HepG2 (cell line): Measurements from ENCODE around the gene AASS. TPM values are rescaled to one million over a fixed set of nuclear protein-coding genes. Genes with fewer than 3 reads are reported as not detected.

Experiments
- ATAC-seq: fragments of 200-7000 bp; cut with Tn5 transposase; 3 replicates; pipeline ENCODE4 v1.9.1; 2020; ENCODE audit warnings: mild to moderate bottlenecking, moderate library complexity
- BruUV-seq: library from RNA; stranded (reverse); fragments of 400-500 nt; replicated peaks from 2 replicates; lab custom pipeline; 2021; lab: Mats Ljungman, UMichigan
- CTCF ChIA-PET: fragments of 300-600 bp; formaldehyde crosslinking; extraction: SDS; loops from one replicate; lab custom pipeline; 2021; ENCODE audit warnings: low total read pairs, inconsistent platforms, low intra/inter-chr PET ratio; lab: Yijun Ruan, JAX
- POLR2A ChIA-PET: fragments of 350-600 bp; sonication (Branson Sonifier 250); formaldehyde crosslinking; loops from one replicate; lab custom pipeline; 2020; ENCODE audit warnings: antibody characterized with exemption, inconsistent platforms; lab: Yijun Ruan, JAX
- DNase-seq: peaks from one replicate; pipeline ENCODE4 v3.0.0-alpha.2; 2015; ENCODE audit warnings: low spot score
- FAIRE-seq: peaks from 3 replicates; lab custom pipeline; 2011; peaks lifted over from hg19 to GRCh38; lab: Jason Lieb, UNC
- H2AFZ ChIP-seq: one replicate; pipeline ENCODE4 v1.6.1; 2011; ENCODE audit warnings: low read length, inconsistent platforms
- H3K27ac ChIP-seq: fragments of 300-600 bp; 3 replicates; pipeline ENCODE4 v1.8.0; 2011; ENCODE audit warnings: mixed run types, mild to moderate bottlenecking, mixed read lengths, low read length, inconsistent platforms; ENCODE audit not compliant: insufficient read depth; ENCODE audit errors: extremely low read length
- H3K27me3 ChIP-seq, 2 experiments: fragments of 200-600 bp in 1 of 2; 2 replicates in 1 of 2; 3 replicates in 1 of 2; pipeline versions ENCODE4 v1.6.0 to v1.8.0; 2011; ENCODE audit warnings: low read length in 2 of 2, mild to moderate bottlenecking in 2 of 2, moderate library complexity in 2 of 2, inconsistent platforms in 1 of 2; ENCODE audit not compliant: insufficient read depth in 2 of 2, control insufficient read depth in 1 of 2
- H3K36me3 ChIP-seq, 2 experiments: fragments of 200-600 bp in 1 of 2; replicated peaks in 1 of 2; 2 replicates in 1 of 2; 3 replicates in 1 of 2; pipeline versions ENCODE4 v1.5.1 to v1.8.0; 2011; ENCODE audit warnings: low read length in 2 of 2, inconsistent platforms in 1 of 2; ENCODE audit not compliant: insufficient read depth in 2 of 2, control insufficient read depth in 1 of 2
- H3K4me1 ChIP-seq: 2 replicates; pipeline ENCODE4 v1.5.1; 2012; ENCODE audit warnings: low read length, inconsistent platforms; ENCODE audit not compliant: insufficient read depth
- H3K4me2 ChIP-seq: 2 replicates; pipeline ENCODE4 v1.6.0; 2011; ENCODE audit warnings: low read depth, low read length, inconsistent platforms
- H3K4me3 ChIP-seq, 3 experiments: fragments of 200-600 bp in 1 of 3; sonication (generic), shearing (Covaris generic) in 1 of 3; replicated peaks in 1 of 3; 2 replicates each; pipeline ENCODE4 v1.5.1; 2011 to 2016; ENCODE audit warnings: low read length in 3 of 3, inconsistent platforms in 2 of 3, low read depth in 2 of 3, mild to moderate bottlenecking in 2 of 3, control low read depth in 1 of 3, mixed read lengths in 1 of 3; ENCODE audit not compliant: insufficient read depth in 1 of 3
- H3K79me2 ChIP-seq: one replicate; pipeline ENCODE4 v1.6.1; 2011; ENCODE audit warnings: low read length, inconsistent platforms; ENCODE audit not compliant: insufficient read depth
- H3K9ac ChIP-seq: 2 replicates; pipeline ENCODE4 v1.6.0; 2011; ENCODE audit warnings: mild to moderate bottlenecking, low read depth, low read length, inconsistent platforms; ENCODE audit not compliant: insufficient read depth
- H3K9me3 ChIP-seq: 2 replicates; pipeline ENCODE4 v1.5.1; 2012; ENCODE audit warnings: mild to moderate bottlenecking, low read length
- H4K20me1 ChIP-seq: 2 replicates; pipeline ENCODE4 v1.6.0; 2011; ENCODE audit warnings: inconsistent platforms, mild to moderate bottlenecking, low read length, moderate library complexity; ENCODE audit not compliant: insufficient read depth
- CENPBD1 ChIP-seq: sonication (generic); formaldehyde crosslinking; IDR thresholded peaks from 2 replicates; pipeline ENCODE4 v1.8.0; 2022; ENCODE audit warnings: missing genetic modification reagents, low read depth, mild to moderate bottlenecking, borderline replicate concordance
- DPF2 ChIP-seq: sonication (generic); formaldehyde crosslinking; IDR thresholded peaks from 2 replicates; pipeline ENCODE4 v1.4.0; 2020; ENCODE audit warnings: mild to moderate bottlenecking, low read depth, missing genetic modification reagents, borderline replicate concordance
- DZIP1 ChIP-seq: sonication (generic); formaldehyde crosslinking; IDR thresholded peaks from 2 replicates; pipeline ENCODE4 v1.5.0; 2020; ENCODE audit warnings: mild to moderate bottlenecking, missing genetic modification reagents
- HNRNPLL ChIP-seq: fragments of 200-400 bp; formaldehyde crosslinking; IDR thresholded peaks from 2 replicates; pipeline ENCODE4 v1.6.1; 2017; ENCODE audit warnings: mild to moderate bottlenecking, low read depth, low read length; ENCODE audit not compliant: poor library complexity, severe bottlenecking
- IRX3 ChIP-seq: sonication (generic); formaldehyde crosslinking; IDR thresholded peaks from 2 replicates; pipeline ENCODE4 v1.8.1; 2023; ENCODE audit warnings: mild to moderate bottlenecking, low read depth, missing genetic modification reagents, borderline replicate concordance
- MAFG ChIP-seq: sonication (generic); formaldehyde crosslinking; IDR thresholded peaks from 2 replicates; pipeline ENCODE4 v1.5.1; 2020; ENCODE audit warnings: mild to moderate bottlenecking, missing genetic modification reagents
- TBX3 ChIP-seq: fragments of 450-650 bp; IDR thresholded peaks from 2 replicates; pipeline ENCODE4 v1.6.1; 2017; ENCODE audit warnings: antibody characterized with exemption, mild to moderate bottlenecking, inconsistent platforms, borderline replicate concordance
- ZNF556 ChIP-seq: sonication (generic); formaldehyde crosslinking; IDR thresholded peaks from 2 replicates; pipeline ENCODE4 v1.4.0; 2020; ENCODE audit warnings: mild to moderate bottlenecking, missing genetic modification reagents, borderline replicate concordance
- ZNF572 ChIP-seq: sonication (generic); formaldehyde crosslinking; IDR thresholded peaks from 2 replicates; pipeline ENCODE4 v1.5.1; 2020; ENCODE audit warnings: mild to moderate bottlenecking, missing genetic modification reagents
- ZNF704 ChIP-seq: sonication (generic); formaldehyde crosslinking; IDR thresholded peaks from 2 replicates; pipeline ENCODE4 v1.8.1; 2023; ENCODE audit warnings: mild to moderate bottlenecking, inconsistent platforms, moderate library complexity, missing genetic modification reagents, borderline replicate concordance
- ZUFSP ChIP-seq: sonication (generic); formaldehyde crosslinking; IDR thresholded peaks from 2 replicates; pipeline ENCODE4 v1.9.0; 2021; ENCODE audit warnings: missing genetic modification reagents, mild to moderate bottlenecking, borderline replicate concordance
- ZZZ3 ChIP-seq: sonication (generic); formaldehyde crosslinking; IDR thresholded peaks from 2 replicates; pipeline ENCODE4 v1.4.0; 2020; ENCODE audit warnings: missing genetic modification reagents, mild to moderate bottlenecking, borderline replicate concordance
- WGBS: methylation state at CpG from one replicate; pipeline ENCODE4 v1.1.6; 2017; ENCODE audit warnings: low lambda C conversion rate; 5-methylcytosine and 5-hydroxymethylcytosine counted together
- in situ Hi-C: cut with HindIII; loops from 2 replicates; pipeline ENCODE4 v1.10.0; 2017; ENCODE audit warnings: low pct_unique_long_range_greater_than_20kb; ENCODE audit not compliant: extremely low pct_ligation_motif_present
- intact Hi-C: fragments of 100-400 bp; cut with micrococcal nuclease; formaldehyde crosslinking; loops from one replicate; pipeline ENCODE4 v1.10.0; 2022; ENCODE audit not compliant: unreplicated experiment
- polyA plus RNA-seq, 8 experiments: library from polyadenylated mRNA; depleted of rRNA in 3 of 8; stranded (reverse) in 7 of 8; unstranded in 1 of 8; fragments of >200 nt; fragmentation: Illumina TruSeq in 4 of 8; extraction: Trizol in 4 of 8; gene quantifications; 2 replicates each; pipeline versions ENCODE4 v1.2.1 to v1.2.3, GENCODE V29; 2011 to 2016; ENCODE audit warnings: low read depth in 4 of 8, missing spikeins in 1 of 8, mixed read lengths in 1 of 8; ENCODE audit not compliant: insufficient read depth in 1 of 8
- total RNA-seq, 5 experiments: library from RNA; depleted of rRNA; stranded (reverse); fragments of >200 nt; fragmentation: Illumina TruSeq; extraction: Trizol; gene quantifications; 2 replicates each; pipeline ENCODE4 v1.2.3, GENCODE V29; 2016; ENCODE audit warnings: low read depth in 1 of 5

The AASS gene
- total and polyA plus RNA-seq, 2 of the 13 experiments (the other 11 are each of a cell fraction or from before 2014, with no cell fraction given) = 11.6 to 43.9 TPM

- Histone ChIP-seq H2AFZ (no peak overlapping the region), H3K27ac (no peak overlapping the region), H3K36me3 (no peaks in the 10 kb centered on the region), H4K20me1 (no peaks in the 10 kb centered on the region), H3K9me3 (no peaks in the 10 kb centered on the region), H3K9ac (no peak overlapping the region), H3K27me3 (no peaks in the 10 kb centered on the region), H3K4me1 (no peaks in the 10 kb centered on the region), H3K4me2 (no peak overlapping the region), H3K79me2 (no peaks in the 10 kb centered on the region), H3K4me3 (no peak overlapping the region)
- 0% methylated on average over 1 of the region's 1 CpG for WGBS
- in situ Hi-C loops (no loop called here), intact Hi-C loops (no loop called here)
- no TSS peak for BruUV-seq
- TF ChIP-seq ZZZ3 (CRISPR knock-in tag) (no peak), MAFG (CRISPR knock-in tag) (no peak), ZNF704 (no peak), ZUFSP (CRISPR knock-in tag) (no peak), IRX3 (no peak), HNRNPLL (no peak), DPF2 (CRISPR knock-in tag) (no peak), CENPBD1 (CRISPR knock-in tag) (no peak), ZNF572 (CRISPR knock-in tag) (no peak), ZNF556 (CRISPR knock-in tag) (no peak), DZIP1 (CRISPR knock-in tag) (no peak), TBX3 (no peak)
- FAIRE-seq (no peak), ATAC-seq (no peak), DNase-seq (no peak)
- POLR2A ChIA-PET = no interaction called here
- CTCF ChIA-PET = no interaction called here
Observed at GRCh38 chr7:122166740-122167139, 22.7 kb upstream of the AASS start.
